Measurements from ENCODE around the gene LCOR. TPM values are rescaled to one million over a fixed set of nuclear protein-coding genes. Genes with fewer than 3 reads are reported as not detected.

LCOR gene
- total and polyA plus RNA-seq, 9 of the 15 experiments (the other 6 are each of a cell fraction or from before 2014, with no cell fraction given), result 3.6 to 25.2 (median 14.4) TPM

GRCh38 chr10:97011397-97011796, 179.3 kb downstream of the LCOR start:
- CTCF ChIA-PET (ENCODE audit: low intra/inter-chr PET ratio), result no interaction called here
- Histone ChIP-seq H3K79me2 (ENCODE audit: control insufficient read depth, insufficient read depth, low read length) (no peaks in the 10 kb centered on the region), H3K9me3 (replicated peaks; ENCODE audit: control insufficient read depth, insufficient read depth, low read depth, low read length) (no peaks in the 10 kb centered on the region), H3K27ac (ENCODE audit: extremely low read depth, low read depth, low read length) (no peak overlapping the region), H4K20me1 (replicated peaks; ENCODE audit: control insufficient read depth, insufficient read depth, low read length) (no peaks in the 10 kb centered on the region), H3K4me2 (ENCODE audit: insufficient read depth, low read length) (no peak overlapping the region), H3K27me3 (ENCODE audit: control insufficient read depth in 2 of 2, insufficient read depth in 2 of 2, low read length in 2 of 2) (peaks cover 4 to 20% of the 10 kb centered on the region in 2 experiments; a peak in 3 of 5 replicates), H3K36me3 (ENCODE audit: control insufficient read depth, insufficient read depth, low read length) (no peaks in the 10 kb centered on the region), H3K9me1 (ENCODE audit: control insufficient read depth, insufficient read depth, low read length) (no peaks in the 10 kb centered on the region), H2AFZ (ENCODE audit: low read depth, low read length) (no peak overlapping the region), H3K4me3 (no peak overlapping the region), H3K4me1 (replicated peaks in 1 of 2; ENCODE audit: control insufficient read depth in 2 of 2, insufficient read depth in 2 of 2, low read length in 2 of 2) (no peaks in the 10 kb centered on the region; a peak in 1 of 5 replicates), H3K9ac (ENCODE audit: insufficient read depth in 1 of 2, low read depth in 2 of 2, low read length in 2 of 2) (no peak overlapping the region)
- FAIRE-seq, result no peak
- ATAC-seq, result no peak
- intact Hi-C loops (cut with micrococcal nuclease), result no loop called here
- DNase-seq (ENCODE audit: extremely low read depth in 1 of 4, low spot score in 3 of 4), result no peak
- in situ Hi-C loops (cut with MboI), result no loop called here
- no TSS peak for BruUV-seq (replicated peaks)
- POLR2A ChIA-PET, result no interaction called here
- TF ChIP-seq CBX3 (IDR thresholded peaks at IDR 0.05; ENCODE audit: borderline replicate concordance in 1 of 2, low read length in 2 of 2) (no peak), TBP (optimal IDR thresholded peaks at IDR 0.05; ENCODE audit: low read depth, low read length) (no peak), PHB2 (IDR thresholded peaks at IDR 0.05; ENCODE audit: low read depth) (no peak), ZNF224 (CRISPR knock-in tag; IDR thresholded peaks at IDR 0.05) (no peak), ZFX (CRISPR knock-in tag; IDR thresholded peaks at IDR 0.05) (no peak), ZNF57 (CRISPR knock-in tag; IDR thresholded peaks at IDR 0.05) (no peak), ZKSCAN8 (CRISPR knock-in tag; IDR thresholded peaks at IDR 0.05) (no peak), ZBTB5 (IDR thresholded peaks at IDR 0.05) (no peak), SIN3A (IDR thresholded peaks at IDR 0.05; ENCODE audit: borderline replicate concordance in 2 of 2, control insufficient read depth in 1 of 2, low read depth in 2 of 2, low read length in 2 of 2) (no peak), JUN (IDR thresholded peaks at IDR 0.05; ENCODE audit: borderline replicate concordance, low read depth, low read length) (no peak), JUN (CRISPR knock-in tag; IDR thresholded peaks at IDR 0.05; ENCODE audit: borderline replicate concordance) (no peak), L3MBTL2 (IDR thresholded peaks at IDR 0.05) (no peak), NELFE (IDR thresholded peaks at IDR 0.05; ENCODE audit: insufficient read depth, insufficient read length) (no peak), ZNF232 (CRISPR knock-in tag; IDR thresholded peaks at IDR 0.05) (no peak), ZNF766 (CRISPR knock-in tag; conservative IDR thresholded peaks at IDR 0.05) (no peak)
